ENCODE results near the gene CFAP92.

DNA sequence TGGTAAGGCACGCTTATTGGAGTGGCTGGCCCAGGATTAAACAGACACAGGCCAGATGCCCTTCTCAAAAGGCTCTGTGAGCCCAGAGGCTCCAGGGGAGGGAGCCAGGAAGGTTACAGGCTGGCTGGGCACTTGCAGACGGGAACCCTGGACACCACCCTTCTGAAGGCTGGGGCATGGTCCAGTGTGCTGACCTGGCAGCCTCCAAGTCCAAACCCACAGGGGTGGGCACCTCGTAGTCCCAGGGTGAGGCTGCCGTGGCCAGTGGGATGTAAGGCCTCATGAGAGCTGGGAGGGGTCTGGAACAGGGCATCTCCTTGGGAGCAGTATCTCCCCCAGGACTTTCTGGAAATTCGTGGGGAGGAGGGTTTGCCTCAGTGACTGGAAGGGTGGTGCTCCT is 26.8 kb upstream of the CFAP92 start:
- TF ChIP-seq, protein P1, sequence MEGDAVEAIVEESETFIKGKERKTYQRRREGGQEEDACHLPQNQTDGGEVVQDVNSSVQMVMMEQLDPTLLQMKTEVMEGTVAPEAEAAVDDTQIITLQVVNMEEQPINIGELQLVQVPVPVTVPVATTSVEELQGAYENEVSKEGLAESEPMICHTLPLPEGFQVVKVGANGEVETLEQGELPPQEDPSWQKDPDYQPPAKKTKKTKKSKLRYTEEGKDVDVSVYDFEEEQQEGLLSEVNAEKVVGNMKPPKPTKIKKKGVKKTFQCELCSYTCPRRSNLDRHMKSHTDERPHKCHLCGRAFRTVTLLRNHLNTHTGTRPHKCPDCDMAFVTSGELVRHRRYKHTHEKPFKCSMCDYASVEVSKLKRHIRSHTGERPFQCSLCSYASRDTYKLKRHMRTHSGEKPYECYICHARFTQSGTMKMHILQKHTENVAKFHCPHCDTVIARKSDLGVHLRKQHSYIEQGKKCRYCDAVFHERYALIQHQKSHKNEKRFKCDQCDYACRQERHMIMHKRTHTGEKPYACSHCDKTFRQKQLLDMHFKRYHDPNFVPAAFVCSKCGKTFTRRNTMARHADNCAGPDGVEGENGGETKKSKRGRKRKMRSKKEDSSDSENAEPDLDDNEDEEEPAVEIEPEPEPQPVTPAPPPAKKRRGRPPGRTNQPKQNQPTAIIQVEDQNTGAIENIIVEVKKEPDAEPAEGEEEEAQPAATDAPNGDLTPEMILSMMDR (conservative IDR thresholded peaks at IDR 0.05 in 1 of 2, IDR thresholded peaks at IDR 0.05 in 1 of 2; ENCODE audit: extremely low read depth in 1 of 2, insufficient read depth in 1 of 2, low read depth in 1 of 2, low read length in 2 of 2), result no peak
- TF ChIP-seq EZH2 (IDR thresholded peaks at IDR 0.05; ENCODE audit: borderline replicate concordance, low read length), result no peak

All from mammary epithelial cell (primary cell).